GM21367 (cell line): Measurements from ENCODE around the gene ASCL5.
"Not testable (repeated sequence)": the region's sequence is repeated elsewhere in the genome, so short reads cannot be mapped to it uniquely, and the experiment has no call there.

Experiments used
- ATAC-seq: cut with Tn5 transposase; IDR thresholded peaks from one replicate; pipeline ENCODE4 v1.9.1; 2021; ENCODE audit not compliant: unreplicated experiment

The ASCL5 gene, protein sequence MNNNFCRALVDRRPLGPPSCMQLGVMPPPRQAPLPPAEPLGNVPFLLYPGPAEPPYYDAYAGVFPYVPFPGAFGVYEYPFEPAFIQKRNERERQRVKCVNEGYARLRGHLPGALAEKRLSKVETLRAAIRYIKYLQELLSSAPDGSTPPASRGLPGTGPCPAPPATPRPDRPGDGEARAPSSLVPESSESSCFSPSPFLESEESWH

DNA sequence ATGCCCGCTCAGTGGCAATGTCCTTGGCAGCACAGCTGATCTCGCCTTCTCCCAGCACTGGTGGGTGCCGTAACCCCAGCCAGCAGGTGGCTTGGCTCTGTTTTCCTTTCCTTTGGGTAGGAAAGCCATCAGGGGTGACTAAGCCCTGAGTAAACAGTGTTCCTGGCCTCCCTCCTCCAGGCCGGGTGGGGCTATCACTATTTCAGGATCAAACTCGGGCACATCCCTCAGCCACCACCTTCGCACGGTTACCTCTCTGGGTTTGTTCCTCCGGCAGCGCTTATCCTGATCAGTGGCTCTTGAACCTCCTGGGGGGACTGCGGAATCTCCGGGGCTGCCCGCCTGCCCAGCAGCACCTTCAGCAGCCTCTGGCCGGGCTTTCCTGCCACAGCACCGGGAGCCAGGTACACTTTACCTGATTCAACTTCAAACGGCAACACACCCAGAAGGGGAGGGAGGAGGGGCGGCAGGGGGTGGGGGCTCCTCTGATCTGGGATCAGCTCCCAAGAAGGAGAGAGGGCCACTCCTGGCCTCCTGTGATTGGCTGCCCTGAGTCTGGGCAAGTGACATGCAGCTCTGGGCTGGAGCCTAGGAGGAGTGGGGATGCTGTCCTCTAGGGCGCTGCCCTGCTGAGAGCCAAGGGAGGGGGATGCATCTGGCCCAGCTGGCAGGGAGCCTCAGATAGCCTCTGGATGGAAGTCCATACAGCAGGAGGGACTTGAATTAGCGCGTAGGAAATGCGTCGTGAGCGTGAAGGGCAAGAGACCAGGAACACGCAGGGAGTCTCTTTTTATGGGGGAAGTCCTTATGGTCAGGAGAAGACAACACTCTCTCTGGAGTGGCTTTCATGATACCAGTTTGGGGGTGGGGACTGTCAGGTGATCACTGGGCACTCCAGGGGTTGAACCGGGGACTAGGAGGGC lies at the start of gene ASCL5:
ASCL5 (minus strand) TSS at position 353 of the 923 bp plus-strand sequence. CDS start 11,812 bp downstream, outside the sequence.
- no peak for ATAC-seq

DNA sequence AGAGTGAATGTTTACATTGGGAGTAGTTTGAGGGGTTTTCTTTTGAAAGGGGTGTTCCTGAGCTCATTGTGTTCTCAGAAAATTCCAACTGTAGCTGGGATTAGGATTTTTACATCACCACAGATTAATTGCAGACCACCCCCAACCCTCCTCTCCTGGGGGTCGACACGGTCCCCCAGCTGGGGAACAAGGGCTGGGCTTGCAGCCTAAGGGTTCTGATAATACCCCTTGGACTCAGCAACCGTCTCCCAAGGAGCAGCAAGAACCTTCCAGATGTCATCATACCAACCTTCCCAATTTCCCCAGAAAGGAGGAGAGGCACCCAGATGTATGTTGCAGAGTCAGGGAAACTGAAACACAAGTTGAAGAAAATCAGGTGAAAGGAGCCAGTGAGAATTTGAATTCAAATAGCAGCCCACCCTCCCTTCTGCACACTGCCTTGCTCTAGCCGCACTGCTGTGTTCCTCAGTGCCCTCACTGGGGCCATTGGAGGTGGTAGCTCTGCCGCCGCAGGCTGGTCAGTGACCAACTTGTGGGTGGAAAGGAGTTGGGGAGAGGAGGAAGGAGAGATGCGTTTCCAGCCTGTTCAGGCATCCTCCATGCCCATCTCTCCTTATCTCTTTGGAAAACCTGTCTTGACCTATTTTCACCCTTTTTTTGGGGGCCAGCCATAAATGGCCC lies 49.0 kb upstream of the ASCL5 start:
- ATAC-seq = no peak

DNA sequence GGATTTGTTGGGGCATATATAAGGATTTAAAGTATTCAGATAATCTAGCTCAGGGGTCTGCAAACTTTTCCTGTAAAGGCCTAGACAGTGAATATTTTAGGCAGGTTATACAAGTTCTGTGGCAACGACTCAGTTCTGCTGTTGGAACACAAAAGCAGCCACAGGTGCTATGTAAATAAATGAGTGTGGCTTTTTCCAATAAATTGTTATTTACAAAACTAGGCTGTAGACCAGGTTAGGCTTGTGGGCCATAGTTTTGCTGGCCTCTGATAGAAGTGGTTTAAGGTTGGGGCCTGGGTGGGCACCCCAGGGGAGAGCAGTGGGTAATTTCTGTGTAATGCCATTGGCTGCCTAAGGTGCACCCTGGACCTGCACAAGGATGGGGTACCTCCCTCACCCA lies 46.8 kb upstream of the ASCL5 start:
- ATAC-seq = no peak

DNA sequence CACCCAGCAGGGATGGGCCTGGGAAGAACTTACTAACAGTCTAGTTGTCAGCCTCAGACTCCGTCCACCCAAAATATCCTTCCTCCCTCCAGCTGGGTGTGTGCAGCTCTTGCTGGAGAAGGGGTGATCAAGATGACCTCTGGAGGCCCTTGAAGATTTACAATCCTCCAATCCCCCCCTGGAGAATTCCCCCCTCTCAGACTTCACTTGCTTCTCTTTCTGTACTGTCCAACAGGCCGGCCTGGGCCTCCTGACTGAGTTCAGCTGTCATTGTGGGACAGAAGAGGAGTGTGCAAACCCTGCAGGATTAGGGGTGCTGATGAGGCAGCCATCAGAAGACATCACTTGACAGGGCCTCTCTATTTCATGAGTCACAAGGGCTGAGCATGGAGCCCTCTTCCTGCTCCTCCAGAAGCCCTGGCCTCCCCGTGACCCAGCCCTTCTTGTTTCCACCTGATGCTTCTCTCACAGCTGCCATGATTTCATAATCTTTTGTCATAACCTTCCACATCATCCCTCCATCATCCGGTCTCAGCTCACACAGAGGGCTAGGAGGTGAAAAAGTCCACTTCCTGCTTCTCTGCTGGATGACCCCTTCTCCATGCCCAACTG lies 46.1 kb upstream of the ASCL5 start:
- ATAC-seq = no peak

DNA sequence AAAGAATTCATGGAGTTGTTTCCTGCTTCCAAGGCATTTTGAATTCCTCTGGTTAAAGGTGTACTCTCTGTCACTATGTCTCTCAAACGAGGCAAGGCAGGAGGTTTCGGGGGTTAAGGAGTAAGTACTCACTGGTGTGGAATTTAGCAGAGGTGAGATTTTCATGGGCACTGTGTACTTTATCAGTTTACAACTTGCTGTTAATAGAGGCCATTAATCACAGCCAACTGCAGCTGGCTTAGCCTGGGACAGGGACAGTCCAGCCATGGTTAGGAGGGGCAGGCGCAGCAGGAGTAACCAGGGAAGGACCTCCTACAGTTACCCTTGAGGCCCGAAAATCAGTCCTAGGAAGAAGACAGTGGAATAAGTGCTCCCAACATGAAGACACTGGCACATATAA lies 45.3 kb upstream of the ASCL5 start:
- ATAC-seq = no peak

DNA sequence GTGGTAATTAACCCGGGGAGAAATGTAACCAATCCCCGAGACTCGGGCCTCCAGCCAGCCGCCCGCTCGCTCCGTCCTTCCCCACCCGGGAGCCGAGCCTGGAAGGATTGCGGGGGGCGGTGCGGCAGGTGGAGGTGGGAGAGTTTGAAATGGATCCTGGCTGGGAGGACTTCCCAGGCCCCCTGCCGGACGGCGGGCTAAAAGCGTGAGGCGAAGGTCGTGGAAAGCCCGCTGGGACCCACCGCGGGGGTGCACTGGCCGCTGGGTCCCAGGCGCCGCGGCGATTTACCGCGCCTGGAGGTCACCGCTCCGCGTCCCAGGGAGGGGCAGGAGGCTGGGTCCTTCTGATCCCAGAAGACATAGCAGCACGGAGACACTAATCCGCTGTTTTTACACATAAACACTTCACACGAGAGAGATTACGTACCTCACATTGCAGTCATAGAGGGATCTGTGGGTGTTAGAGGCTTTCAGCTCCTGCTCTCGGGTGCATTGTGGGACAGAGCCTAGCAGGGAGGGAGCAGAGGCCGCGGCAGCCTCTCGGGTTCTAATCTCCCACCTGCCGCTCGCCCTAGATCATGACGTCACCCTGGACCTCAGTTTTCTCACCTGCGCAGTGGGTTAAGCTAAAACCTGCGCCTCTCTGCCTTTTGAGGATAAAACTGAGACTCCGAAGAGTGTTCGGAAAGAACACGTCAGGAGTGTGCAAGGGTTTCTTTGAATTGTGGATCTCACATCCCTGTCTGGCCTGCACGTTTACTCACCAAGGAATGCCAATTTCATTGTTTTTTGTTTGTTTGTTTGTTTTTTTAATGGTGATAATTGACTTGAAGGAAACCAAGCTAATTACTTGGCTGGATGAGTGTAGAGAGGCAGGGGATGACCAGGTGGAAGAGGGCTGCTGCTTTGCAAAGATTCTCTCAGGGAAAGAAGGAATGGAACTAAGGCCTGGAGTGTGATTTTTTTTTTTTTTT lies 44.4 kb upstream of the ASCL5 start:
- ATAC-seq = peak; percentile 25

DNA sequence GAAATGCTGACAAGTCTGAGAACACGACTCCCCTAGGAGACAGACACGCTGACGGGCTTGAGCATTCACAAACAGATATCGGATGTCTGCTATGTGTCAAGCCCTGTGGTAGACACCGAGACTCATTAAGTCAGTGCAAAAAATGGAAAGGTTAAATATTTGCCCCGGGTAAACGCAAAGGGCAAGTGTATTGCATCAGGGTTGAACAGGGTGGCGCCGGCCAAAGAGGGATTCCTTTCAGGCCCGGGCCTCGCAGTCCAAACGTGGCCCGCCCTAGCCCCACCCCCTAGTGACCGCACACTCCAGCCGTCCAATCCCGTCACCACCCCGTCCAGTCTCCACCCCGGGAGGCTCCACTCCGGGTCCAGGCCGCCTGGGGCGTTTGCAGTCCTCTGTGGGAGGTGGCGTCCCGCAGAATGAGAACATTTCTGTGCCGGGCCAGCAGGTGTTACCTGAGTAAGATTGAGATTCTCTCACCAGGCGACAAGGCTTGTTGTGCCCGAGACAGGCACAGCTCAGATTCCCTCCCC lies 43.6 kb upstream of the ASCL5 start:
- peak; percentile 93 for ATAC-seq

DNA sequence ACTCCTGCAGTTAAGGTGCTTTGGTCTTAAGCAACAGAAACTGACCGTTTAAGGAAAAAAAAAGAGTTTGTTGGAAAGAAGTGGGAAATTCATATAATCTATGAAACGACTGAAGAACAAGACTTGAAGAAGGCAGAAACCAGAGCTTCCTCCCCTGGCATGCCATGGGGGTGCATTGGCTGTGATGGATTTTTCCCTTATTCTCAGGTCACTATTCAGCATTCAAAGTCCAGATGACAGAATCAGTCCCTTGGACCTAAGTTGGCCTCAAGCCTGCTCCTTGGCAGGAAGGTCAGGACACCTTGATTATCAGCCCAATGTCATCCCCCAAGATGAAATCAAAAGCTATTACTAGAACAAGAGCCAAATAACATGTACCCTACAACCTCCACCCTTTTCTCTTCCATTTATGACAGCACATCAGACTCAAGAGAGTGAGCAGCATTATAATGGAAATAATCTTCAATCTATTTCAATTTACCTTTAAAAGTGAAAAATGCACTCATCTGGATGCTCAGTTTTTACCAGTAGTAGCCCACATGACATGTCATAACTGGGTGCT lies 43.1 kb upstream of the ASCL5 start:
- no peak for ATAC-seq

DNA sequence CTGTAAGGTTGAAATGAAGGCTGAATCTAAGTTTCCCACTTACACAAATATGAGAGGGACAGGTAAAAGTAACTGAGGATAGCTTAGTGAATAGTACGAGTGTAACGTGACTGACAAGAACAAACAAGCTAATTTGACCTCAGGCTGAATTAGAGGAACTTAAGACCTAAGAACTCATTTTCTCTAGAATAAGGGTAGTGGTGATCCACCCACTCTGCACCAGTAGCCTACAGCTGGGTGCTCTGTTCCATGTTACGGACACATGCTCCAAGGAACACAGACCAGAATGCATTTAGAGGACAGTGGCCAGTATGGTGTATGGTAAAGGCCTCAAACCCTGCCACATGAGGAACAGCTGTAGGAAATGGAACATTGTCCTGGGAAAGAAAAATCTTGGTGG lies 42.2 kb upstream of the ASCL5 start:
- no peak for ATAC-seq

DNA sequence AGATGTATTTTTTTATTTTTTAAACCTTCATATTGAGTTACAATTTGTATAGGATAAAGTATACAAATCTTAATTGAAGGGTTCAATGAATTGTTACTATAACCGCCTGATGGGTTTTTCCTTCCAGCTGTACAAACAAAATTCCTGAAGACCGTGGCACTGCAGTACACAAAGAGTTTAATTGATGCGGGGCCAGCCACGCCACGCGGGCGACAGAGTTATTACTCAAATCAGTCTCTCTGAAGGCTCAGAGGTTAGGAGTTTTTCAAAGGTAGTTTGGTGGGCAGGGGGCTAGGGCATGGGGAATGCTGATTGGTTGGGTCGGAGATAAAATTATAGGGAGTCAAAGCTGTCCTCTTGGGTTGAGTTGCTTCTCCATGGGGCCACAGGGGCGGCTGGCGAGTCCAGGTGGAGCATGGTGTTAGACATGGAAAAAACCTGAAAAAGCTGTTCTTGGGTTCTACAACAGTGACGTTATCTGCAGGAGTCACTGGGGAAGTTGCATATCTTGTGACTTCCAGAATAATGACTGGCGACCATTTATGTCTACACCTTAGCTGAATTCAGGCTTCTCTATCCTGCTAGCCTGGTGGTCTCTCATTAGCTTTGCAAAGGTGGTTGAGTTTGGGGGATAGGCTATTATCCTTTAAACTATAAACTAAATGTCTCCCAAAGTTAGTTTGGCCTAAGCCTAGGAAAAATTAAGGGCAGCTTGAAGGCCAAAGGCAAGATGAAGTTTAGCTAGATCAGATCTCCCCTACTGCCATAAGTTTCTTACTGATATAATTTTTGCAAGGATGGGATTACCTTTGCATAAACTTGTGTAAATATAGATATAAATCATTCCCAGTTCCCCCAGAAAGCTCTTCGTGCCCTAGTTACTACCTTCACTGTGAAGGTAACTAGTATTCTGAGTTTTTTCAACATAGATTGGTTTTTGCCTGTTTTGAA lies 40.3 kb upstream of the ASCL5 start:
- ATAC-seq = no peak

DNA sequence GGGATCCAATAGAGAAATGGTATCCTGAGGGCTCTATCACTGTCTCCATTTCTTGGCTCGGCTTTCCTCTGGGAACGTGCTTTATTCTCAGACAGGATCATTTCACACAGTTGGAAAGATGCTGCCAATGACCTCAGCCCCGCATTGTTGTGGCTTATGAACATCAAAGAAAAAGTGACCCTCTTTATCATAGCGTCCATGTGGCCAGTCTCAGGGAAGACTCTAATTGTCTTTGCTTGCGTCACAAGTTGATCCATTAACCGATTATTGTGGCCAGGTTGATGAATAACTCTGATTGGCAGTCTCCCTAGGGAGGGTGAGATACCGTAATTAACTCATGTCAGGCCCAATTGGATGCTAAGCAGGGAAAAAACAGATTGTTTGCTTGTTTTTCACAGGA lies 37.7 kb upstream of the ASCL5 start:
- ATAC-seq = no peak

DNA sequence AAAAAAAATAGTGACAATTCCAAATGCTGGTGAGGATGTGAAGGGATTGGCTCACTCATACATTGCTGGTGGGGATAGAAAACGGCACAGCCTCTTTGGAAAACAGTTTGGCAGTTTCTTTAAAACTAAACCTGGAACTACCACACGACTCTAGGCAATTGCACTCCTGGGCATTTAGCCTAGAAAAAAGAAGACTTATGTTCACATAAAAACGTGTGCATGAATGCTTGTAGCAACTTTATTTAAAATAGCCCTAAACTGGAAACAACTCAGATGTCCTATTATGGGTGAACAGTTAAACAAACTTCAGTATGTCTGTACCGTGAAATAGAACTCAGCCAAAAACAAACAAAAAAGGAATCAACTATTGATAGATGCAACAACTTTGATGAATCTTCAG lies 36.7 kb upstream of the ASCL5 start:
- ATAC-seq = no peak

DNA sequence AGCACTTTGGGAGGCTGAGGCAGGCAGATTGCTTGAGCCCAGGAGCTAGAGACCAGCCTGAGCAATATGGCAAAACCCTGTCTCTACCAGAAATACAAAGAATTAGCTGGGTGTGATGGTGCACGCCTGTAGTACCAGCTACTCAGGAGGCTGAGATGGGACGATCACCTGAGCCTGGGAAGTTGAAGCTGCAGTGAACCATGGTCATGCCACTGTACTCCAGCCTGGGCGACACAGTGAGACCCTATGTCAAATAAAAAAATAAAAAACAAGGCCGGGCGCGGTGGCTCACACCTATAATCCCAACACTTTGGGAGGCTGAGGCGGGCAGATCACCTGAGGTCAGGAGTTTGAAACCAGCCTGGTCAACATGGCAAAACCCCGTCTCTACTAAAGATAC lies 36.1 kb upstream of the ASCL5 start:
- not testable (repeated sequence) for ATAC-seq

DNA sequence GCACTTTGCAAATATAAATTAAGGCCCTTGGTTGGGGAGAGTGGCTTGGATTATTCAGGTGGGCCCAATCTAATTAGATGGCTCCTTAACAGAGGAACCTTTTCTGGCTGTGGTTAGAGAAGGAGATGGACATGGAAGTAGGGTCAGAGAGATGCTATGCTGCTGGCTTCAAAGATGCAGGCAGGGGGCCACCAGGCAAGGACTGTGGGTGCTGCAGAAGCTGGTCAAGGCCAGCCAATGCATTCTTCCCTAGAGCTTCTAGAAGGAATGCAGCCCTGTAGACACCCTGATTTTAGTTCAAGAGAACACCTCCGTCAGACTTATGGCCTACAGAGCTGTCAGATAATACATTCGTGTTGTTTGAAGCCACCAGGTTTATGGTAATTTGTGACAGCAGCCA lies 31.0 kb upstream of the ASCL5 start:
- no peak for ATAC-seq

DNA sequence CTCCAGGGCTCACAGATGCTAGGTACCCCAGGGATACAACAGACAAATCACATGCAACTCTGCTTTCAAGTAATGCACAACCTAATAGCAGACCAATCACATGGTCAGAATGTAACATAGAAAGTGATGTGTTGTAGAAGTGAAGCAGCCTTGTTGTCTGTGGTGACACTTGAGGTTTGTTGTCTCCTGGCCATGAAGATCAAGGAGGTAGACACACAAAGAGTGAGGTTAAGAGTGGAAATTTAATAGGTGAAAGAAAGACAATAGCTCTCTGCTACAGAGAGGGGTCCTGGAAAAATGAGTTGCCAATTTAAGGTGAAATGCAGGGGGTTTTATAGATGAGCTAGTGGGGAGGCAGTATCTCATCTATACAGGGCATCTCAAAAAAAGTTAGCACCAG lies 29.8 kb upstream of the ASCL5 start:
- no peak for ATAC-seq

DNA sequence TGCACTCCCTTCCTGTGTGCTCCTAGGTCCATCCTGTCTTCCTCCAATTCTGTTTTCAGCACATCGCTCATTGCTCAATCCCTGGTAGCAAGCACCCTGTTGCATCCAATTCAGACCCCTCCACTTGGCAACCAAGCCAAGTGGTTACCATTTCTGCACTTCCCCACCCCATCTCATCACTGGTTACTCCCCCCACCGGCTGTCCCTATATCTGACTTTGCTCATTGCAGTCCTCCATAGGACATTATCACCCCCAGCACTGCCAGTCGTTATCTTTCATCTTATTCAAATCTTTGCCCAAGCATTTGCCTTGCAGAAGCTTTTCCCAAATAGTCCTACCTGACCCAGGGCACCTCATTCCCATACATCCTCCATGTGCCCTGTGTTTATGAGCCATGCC lies 29.4 kb upstream of the ASCL5 start:
- no peak for ATAC-seq

DNA sequence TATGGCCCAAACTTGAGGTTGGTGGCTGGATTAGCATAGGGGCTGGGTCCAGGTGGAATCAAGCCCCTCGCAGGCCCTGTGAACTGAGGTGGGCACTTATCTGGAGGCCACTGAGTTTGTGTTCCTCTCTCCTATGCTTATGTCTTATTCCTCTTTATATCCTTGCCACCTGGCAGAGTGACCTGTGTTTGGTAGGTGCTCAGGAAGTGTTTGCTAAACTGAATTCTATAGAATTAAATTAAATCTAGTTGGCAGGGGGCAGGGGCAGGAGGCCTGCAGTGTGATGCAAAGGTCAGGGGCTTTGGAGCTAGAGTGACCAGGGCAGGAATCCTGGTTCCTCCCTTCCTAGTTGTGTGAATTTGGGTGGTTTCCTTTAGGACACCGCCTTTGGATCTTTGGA lies 28.4 kb upstream of the ASCL5 start:
- no peak for ATAC-seq

DNA sequence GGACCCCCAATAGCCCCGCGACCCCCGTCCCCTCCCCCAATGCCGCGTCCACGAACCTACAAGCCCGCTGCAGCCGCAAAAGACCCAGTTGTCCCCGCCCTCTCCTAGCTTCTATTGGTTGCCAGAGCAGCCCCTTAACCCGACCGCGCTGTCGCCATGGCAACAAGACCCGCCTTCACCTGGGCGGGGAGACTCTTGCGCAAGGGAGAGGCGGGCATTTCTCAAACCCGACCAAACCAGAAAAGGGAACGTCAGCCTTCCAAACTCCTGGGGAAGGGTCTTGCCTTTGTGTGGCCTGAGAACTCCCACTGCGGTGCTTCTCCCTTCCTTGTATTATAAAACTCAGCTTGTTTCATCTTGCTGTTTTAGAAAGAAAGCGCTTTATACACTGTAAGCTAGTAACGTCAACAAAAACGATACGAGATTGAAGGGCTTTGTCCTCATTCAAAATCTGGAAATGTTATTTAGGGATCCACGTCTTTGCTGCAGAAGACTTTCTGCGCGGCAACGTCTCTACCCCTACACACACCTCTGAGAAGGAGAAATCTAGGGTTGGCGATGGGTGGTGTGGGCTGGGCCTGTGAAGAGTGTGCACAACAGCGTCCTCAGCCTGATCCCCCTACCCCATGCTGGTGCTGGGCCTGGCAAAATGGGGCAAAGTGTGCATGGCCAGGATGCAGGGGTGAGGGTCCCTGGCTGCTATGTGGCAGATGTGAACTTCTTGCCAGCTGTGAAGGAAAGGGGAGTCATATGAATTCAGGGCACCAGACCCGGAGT lies 27.6 kb upstream of the ASCL5 start, which contains the start of gene TMEM9:
TMEM9 (minus strand) TSS at position 86 of the 777 bp plus-strand sequence. CDS start 551 bp downstream, outside the sequence.
- peak; percentile 95 for ATAC-seq
